Measurements from ENCODE around the gene RAB7B. TPM values are rescaled to one million over a fixed set of nuclear protein-coding genes. Genes with fewer than 3 reads are reported as not detected.

Gene RAB7B
- total RNA-seq, 4 donors from 2014 or later: 6.0 to 37.2 (median 24.0) TPM

DNA sequence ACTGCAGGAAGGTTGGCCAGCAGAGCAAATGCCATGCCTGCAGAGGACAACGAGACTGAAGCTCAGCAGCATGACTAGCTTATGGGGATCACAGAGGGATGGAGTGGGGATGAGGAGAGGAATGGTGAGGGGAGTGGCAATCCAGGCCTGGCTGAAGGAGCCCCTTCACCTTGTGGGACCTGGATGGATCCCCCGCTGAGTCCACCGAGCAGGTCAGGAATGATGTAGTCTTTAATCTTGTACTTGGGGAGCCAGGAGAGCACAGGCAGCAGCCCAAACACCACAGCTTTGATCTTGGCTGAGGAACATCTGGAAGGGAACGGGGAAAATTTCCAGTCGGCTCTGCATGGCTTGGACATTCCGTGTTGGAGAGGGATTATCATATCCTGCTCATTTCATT lies 70.4 kb downstream of the RAB7B start:
- WGBS, 2 donors: 73 to 79% methylated on average over 6 of the region's 6 CpGs

DNA sequence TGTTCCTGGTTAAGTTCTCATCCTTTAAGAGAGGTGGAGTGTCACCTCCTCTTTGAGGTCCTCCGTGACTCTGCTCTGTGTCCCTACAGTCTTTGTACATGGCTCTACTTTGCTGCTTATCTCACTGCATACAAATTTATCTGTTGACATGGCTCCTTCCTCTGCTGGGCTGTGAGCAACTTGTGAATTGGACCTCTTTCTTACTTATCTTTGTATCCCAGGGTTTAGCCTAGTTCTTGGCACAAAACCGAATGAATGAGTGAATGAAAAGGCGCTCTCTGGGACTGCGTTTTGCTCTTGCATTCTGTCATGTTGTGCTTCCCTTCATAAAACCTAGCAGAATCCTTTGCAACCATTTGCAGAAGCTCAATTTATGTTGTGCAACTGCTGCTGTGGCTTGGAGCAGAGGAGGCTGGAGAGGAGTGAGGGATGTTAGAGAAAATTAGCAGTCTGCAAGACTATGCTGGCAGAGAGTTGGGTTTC lies 72.4 kb downstream of the RAB7B start:
- H3K4me3 ChIP-seq (ENCODE audit: low read depth, poor library complexity, severe bottlenecking): no peak overlapping the region
- intact Hi-C loops (cut with DNase I; ENCODE audit: low total_unique reads): no loop called here
- no peak for DNase-seq (ENCODE audit: low spot score in 2 of 2)
- WGBS, 2 donors: 64 to 76% methylated on average over 4 of the region's 4 CpGs
- TF ChIP-seq POLR2A (IDR thresholded peaks at IDR 0.05): no peak
- TF ChIP-seq, protein P1, sequence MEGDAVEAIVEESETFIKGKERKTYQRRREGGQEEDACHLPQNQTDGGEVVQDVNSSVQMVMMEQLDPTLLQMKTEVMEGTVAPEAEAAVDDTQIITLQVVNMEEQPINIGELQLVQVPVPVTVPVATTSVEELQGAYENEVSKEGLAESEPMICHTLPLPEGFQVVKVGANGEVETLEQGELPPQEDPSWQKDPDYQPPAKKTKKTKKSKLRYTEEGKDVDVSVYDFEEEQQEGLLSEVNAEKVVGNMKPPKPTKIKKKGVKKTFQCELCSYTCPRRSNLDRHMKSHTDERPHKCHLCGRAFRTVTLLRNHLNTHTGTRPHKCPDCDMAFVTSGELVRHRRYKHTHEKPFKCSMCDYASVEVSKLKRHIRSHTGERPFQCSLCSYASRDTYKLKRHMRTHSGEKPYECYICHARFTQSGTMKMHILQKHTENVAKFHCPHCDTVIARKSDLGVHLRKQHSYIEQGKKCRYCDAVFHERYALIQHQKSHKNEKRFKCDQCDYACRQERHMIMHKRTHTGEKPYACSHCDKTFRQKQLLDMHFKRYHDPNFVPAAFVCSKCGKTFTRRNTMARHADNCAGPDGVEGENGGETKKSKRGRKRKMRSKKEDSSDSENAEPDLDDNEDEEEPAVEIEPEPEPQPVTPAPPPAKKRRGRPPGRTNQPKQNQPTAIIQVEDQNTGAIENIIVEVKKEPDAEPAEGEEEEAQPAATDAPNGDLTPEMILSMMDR (IDR thresholded peaks at IDR 0.05): no peak

More for the DNA sequence above, 70.4 kb downstream of the RAB7B start:
- TF ChIP-seq, protein P1 (IDR thresholded peaks at IDR 0.05): no peak
- TF ChIP-seq POLR2A (IDR thresholded peaks at IDR 0.05): no peak
- no peak for DNase-seq (ENCODE audit: low spot score in 2 of 2)
- intact Hi-C loops (cut with DNase I; ENCODE audit: low total_unique reads): no loop called here
- no peak overlapping the region for H3K4me3 ChIP-seq (ENCODE audit: low read depth, poor library complexity, severe bottlenecking)

DNA sequence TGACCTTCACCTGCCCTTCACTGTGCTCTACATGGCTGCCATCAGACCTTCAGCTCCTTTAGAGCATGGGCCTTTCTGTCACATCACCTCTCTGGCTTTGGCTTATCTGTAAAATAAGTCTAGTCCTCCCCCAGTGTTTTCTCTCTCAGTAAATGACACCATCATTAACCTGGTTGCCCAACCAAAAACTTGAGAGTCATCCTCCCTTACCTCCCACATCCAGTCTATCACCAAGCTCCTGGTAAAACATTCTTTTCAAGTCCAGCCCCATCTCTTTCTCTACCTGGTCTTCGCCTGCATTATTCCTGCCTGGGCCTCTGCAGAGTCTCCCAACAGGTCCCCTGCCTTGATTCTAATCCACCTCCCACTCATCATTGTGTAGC lies 73.0 kb downstream of the RAB7B start:
- DNase-seq (ENCODE audit: low spot score in 2 of 2): no peak
- intact Hi-C loops (cut with DNase I; ENCODE audit: low total_unique reads): no loop called here
- 95 to 100% methylated on average over 1 of the region's 1 CpG for WGBS, 2 donors
- TF ChIP-seq POLR2A (IDR thresholded peaks at IDR 0.05): no peak
- TF ChIP-seq, protein P1 (IDR thresholded peaks at IDR 0.05): no peak
- no peak overlapping the region for H3K4me3 ChIP-seq (ENCODE audit: low read depth, poor library complexity, severe bottlenecking)

DNA sequence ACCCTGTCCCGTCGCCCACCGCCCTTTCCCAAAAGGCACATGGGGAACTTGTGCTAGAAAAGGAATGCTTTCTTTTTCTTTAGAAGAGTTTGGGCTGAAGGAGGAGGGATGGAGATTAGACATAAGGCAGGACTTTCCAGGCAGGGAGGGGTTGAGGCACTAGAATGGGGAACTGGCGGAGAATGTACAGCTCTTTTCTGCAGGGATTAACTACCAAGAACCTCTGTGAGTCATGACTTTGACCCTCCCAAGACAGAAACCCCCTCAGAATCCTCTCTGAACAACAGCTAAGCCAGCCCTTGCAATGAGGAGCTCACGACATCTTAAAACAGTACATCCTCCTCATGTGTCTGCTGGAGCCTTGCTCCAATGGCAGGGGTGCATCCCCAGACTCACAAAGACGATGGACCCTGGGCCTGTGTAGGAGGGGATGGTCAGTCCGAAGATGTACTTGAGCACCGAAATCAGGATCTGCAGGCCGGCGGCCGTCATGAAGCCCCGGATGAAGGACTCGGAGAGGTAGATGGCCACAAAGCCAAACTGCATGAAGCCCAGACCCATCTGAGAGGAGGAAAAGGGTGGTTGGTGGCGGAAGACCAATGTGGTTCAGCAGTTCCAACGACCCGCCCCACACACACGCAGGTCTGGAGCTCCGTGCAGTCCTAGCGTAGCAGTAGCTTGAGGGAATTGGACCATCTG lies 73.5 kb downstream of the RAB7B start:
- no peak overlapping the region for H3K4me3 ChIP-seq (ENCODE audit: low read depth, poor library complexity, severe bottlenecking)
- TF ChIP-seq, protein P1 (IDR thresholded peaks at IDR 0.05): no peak
- no peak for TF ChIP-seq POLR2A (IDR thresholded peaks at IDR 0.05)
- intact Hi-C loops (cut with DNase I; ENCODE audit: low total_unique reads): no loop called here
- no peak for DNase-seq (ENCODE audit: low spot score in 2 of 2)
- 93 to 95% methylated on average over 16 to 19 of the region's 19 CpGs for WGBS, 2 donors

DNA sequence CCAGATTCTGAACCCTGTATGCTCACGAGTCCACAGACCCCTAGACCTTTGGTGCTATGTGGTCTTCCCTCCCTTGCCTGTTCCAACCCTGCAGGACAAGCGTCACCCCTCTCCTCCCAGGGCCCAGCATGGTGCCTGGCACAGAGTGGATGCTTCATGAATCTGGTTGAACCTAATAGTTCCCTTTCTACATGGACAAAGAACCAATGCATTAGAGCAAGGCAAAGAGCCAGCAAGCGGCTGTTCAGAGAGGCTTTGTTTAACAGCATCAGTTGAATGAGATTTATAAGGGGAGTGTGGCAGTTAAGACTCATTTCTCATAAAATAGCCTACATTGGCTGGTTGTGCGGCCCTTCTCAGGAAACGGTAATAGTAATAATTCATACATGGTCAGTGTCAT lies 74.9 kb downstream of the RAB7B start:
- WGBS, 2 donors: 86 to 95% methylated on average over 5 of the region's 5 CpGs
- no peak for DNase-seq (ENCODE audit: low spot score in 2 of 2)
- TF ChIP-seq, protein P1 (IDR thresholded peaks at IDR 0.05): no peak
- TF ChIP-seq POLR2A (IDR thresholded peaks at IDR 0.05): no peak
- no peak overlapping the region for H3K4me3 ChIP-seq (ENCODE audit: low read depth, poor library complexity, severe bottlenecking)
- intact Hi-C loops (cut with DNase I; ENCODE audit: low total_unique reads): no loop called here

DNA sequence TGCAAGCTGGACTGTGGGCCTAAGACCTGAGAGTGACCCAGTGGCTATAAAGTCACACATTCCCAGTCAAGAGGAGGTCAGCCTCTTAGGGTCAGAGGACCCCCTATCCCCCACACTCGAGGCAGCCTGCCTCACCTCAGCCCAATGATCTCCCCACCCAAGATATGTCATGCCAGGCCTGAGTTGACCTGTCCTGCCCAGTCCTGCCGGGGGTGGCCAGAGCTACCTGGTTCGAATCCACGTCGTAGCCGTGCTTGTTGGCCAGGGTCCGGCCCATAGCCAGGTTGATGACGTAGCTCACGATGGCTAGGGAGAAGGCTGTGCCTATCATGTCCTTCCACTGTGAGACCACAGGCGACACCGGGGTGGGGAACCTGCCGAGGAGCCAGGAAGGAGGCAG lies 75.5 kb downstream of the RAB7B start:
- intact Hi-C loops (cut with DNase I; ENCODE audit: low total_unique reads): no loop called here
- no peak overlapping the region for H3K4me3 ChIP-seq (ENCODE audit: low read depth, poor library complexity, severe bottlenecking)
- no peak for TF ChIP-seq POLR2A (IDR thresholded peaks at IDR 0.05)
- TF ChIP-seq, protein P1 (IDR thresholded peaks at IDR 0.05): no peak
- peak in 1 of 2 donors; percentile 66 for DNase-seq (ENCODE audit: low spot score in 2 of 2)
- WGBS, 2 donors: 91 to 95% methylated on average over 11 to 12 of the region's 12 CpGs

Measured in lower leg skin (tissue), 4 donors.